ENCODE data around the gene SORBS2.

The SORBS2 gene

DNA sequence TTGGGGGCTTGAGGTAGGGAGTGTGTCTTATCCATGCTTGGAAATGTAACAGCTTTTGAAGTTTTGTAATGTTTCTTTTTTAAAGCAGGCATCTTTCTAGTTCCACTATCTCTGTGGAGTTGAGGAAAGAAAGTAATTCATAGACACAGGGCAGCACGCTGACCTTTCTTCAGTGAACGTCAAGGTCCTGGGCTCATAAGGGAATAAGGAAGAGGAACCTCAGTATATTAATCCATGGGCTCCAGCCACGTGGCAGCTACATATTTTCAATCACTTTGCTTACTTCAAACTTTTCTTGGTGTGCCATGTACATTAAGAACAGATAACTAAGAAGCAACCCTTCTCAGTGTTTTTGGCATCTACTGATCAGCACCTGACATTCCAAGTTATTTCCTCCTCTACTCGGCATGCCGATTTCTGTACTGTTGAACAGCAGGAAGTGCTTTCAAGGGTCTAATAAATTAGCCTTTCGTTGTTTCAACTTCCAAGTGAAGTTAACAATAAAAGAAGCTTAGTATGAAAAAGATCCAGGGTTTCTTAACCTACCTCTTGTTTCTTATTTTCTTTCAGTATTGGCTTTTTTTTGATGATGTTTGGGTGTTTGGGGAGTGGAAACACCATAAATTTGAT is 88.2 kb downstream of the SORBS2 start:
- no peak overlapping the region for H3K4me2 ChIP-seq (ENCODE audit: low read length)
- no peak overlapping the region for H2AK5ac ChIP-seq (ENCODE audit: low read length)
- no peaks in the 10 kb centered on the region for H3K79me1 ChIP-seq (ENCODE audit: low read length)
- no peak overlapping the region for H4K8ac ChIP-seq (ENCODE audit: low read depth, low read length)
- no peak overlapping the region for H2BK120ac ChIP-seq (ENCODE audit: low read depth, low read length)
- no peak overlapping the region for H3K18ac ChIP-seq (ENCODE audit: low read length)
- H3K23ac ChIP-seq (ENCODE audit: low read length), result no peak overlapping the region
- H3K4me3 ChIP-seq (ENCODE audit: low read length), result no peak overlapping the region
- no peak overlapping the region for H3K4ac ChIP-seq (ENCODE audit: low read depth, low read length)
- H3K36me3 ChIP-seq (ENCODE audit: control insufficient read depth, insufficient read depth, low read length), result no peaks in the 10 kb centered on the region
- no peak overlapping the region for H2BK5ac ChIP-seq (ENCODE audit: low read length)
- no peaks in the 10 kb centered on the region for H3K27me3 ChIP-seq (ENCODE audit: insufficient read depth, low read length, poor library complexity)
- H2BK15ac ChIP-seq (replicated peaks; ENCODE audit: low read depth), result no peak overlapping the region
- DNase-seq, result no peak
- H3K4me1 ChIP-seq (ENCODE audit: control insufficient read depth, low read depth, low read length), result no peaks in the 10 kb centered on the region
- no peak overlapping the region for H4K5ac ChIP-seq (ENCODE audit: low read length)
- H3K56ac ChIP-seq (ENCODE audit: low read length), result no peak overlapping the region
- no peak overlapping the region for H3K27ac ChIP-seq (ENCODE audit: low read depth, low read length)
- no peaks in the 10 kb centered on the region for H3K79me2 ChIP-seq (ENCODE audit: control insufficient read depth, insufficient read depth, low read length)
- H3K9ac ChIP-seq (ENCODE audit: low read length), result no peak overlapping the region
- no CpG with 5 or more reads among the region's 6 CpGs for WGBS (ENCODE audit: extremely low coverage, insufficient coverage, low lambda C conversion rate)

DNA sequence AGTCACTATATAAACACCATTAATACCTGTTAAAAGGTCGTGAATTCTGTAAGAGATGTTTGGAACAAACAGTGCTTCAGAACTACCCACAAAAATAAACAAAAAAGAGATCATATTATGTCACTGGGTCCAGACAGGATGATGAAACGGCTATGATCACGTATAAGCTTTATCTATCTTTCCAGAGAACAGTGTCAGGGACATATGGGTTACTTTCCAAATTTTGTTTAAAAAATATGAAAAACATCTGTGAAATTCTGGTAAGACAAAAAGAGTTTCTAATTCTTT is 90.0 kb downstream of the SORBS2 start:
- Histone ChIP-seq H3K18ac (ENCODE audit: low read length) (no peak overlapping the region), H2BK15ac (replicated peaks; ENCODE audit: low read depth) (no peak overlapping the region), H3K4ac (ENCODE audit: low read depth, low read length) (no peak overlapping the region), H3K4me3 (ENCODE audit: low read length) (no peak overlapping the region), H3K79me1 (ENCODE audit: low read length) (no peaks in the 10 kb centered on the region), H3K79me2 (ENCODE audit: control insufficient read depth, insufficient read depth, low read length) (no peaks in the 10 kb centered on the region), H3K9ac (ENCODE audit: low read length) (no peak overlapping the region), H3K36me3 (ENCODE audit: control insufficient read depth, insufficient read depth, low read length) (no peaks in the 10 kb centered on the region), H4K8ac (ENCODE audit: low read depth, low read length) (no peak overlapping the region), H3K4me2 (ENCODE audit: low read length) (no peak overlapping the region), H3K4me1 (ENCODE audit: control insufficient read depth, low read depth, low read length) (no peaks in the 10 kb centered on the region), H3K27ac (ENCODE audit: low read depth, low read length) (no peak overlapping the region), H3K27me3 (ENCODE audit: insufficient read depth, low read length, poor library complexity) (no peaks in the 10 kb centered on the region), H3K23ac (ENCODE audit: low read length) (no peak overlapping the region), H2AK5ac (ENCODE audit: low read length) (no peak overlapping the region), H3K56ac (ENCODE audit: low read length) (no peak overlapping the region), H2BK5ac (ENCODE audit: low read length) (no peak overlapping the region), H4K5ac (ENCODE audit: low read length) (no peak overlapping the region), H2BK120ac (ENCODE audit: low read depth, low read length) (no peak overlapping the region)
- no CpG with 5 or more reads among the region's 3 CpGs for WGBS (ENCODE audit: extremely low coverage, insufficient coverage, low lambda C conversion rate)
- DNase-seq, result no peak

DNA sequence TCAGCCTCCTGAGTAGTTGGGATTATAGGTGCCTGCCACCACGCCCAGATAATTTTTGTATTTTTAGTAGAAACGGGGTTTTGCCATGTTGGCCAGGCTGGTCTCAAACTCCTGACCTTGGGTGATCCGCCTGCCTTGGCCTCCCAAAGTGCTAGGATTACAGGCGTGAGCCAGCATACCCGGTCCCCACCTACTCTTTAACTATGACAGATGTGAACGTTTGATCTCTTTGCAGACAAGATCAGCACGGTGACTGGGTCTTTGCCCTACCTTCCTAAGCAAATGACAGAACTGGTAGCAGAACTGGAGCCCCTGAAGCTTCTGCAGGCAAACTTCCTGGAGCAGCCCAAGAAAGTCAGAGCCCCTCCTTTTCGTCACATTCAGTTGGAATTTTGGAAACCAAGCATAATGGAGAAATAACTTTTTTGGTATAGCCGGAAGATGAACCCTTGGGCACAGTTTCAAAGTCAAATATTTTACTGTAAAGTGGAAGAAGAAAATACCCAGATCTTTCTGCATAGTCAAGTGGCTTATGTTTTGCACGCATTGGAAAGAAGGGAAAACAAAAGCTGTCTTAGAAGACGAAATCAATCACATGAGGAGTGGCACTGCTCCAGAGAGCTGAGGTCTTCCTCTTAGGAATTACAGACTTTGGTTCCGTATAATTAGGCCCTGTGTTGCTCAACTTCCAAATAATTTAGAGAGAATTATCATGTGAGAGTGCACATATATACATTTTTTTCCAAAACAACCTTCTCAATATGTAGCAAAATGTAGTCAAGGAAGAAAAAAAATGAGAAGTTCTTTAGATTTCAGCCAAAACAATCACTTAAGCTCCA is 90.6 kb downstream of the SORBS2 start:
- no peak overlapping the region for H2AK5ac ChIP-seq (ENCODE audit: low read length)
- H3K27ac ChIP-seq (ENCODE audit: low read depth, low read length), result no peak overlapping the region
- H3K23ac ChIP-seq (ENCODE audit: low read length), result no peak overlapping the region
- DNase-seq, result no peak
- H3K4me2 ChIP-seq (ENCODE audit: low read length), result no peak overlapping the region
- H3K79me1 ChIP-seq (ENCODE audit: low read length), result no peaks in the 10 kb centered on the region
- no peak overlapping the region for H3K9ac ChIP-seq (ENCODE audit: low read length)
- no peak overlapping the region for H3K4me3 ChIP-seq (ENCODE audit: low read length)
- no peak overlapping the region for H3K56ac ChIP-seq (ENCODE audit: low read length)
- no peak overlapping the region for H3K4ac ChIP-seq (ENCODE audit: low read depth, low read length)
- no peak overlapping the region for H2BK120ac ChIP-seq (ENCODE audit: low read depth, low read length)
- no peak overlapping the region for H2BK15ac ChIP-seq (replicated peaks; ENCODE audit: low read depth)
- no peaks in the 10 kb centered on the region for H3K36me3 ChIP-seq (ENCODE audit: control insufficient read depth, insufficient read depth, low read length)
- H3K18ac ChIP-seq (ENCODE audit: low read length), result no peak overlapping the region
- no peak overlapping the region for H4K8ac ChIP-seq (ENCODE audit: low read depth, low read length)
- H4K5ac ChIP-seq (ENCODE audit: low read length), result no peak overlapping the region
- no peak overlapping the region for H2BK5ac ChIP-seq (ENCODE audit: low read length)
- WGBS (ENCODE audit: extremely low coverage, insufficient coverage, low lambda C conversion rate), result no CpG with 5 or more reads among the region's 12 CpGs
- no peaks in the 10 kb centered on the region for H3K27me3 ChIP-seq (ENCODE audit: insufficient read depth, low read length, poor library complexity)
- no peaks in the 10 kb centered on the region for H3K79me2 ChIP-seq (ENCODE audit: control insufficient read depth, insufficient read depth, low read length)
- H3K4me1 ChIP-seq (ENCODE audit: control insufficient read depth, low read depth, low read length), result no peaks in the 10 kb centered on the region

DNA sequence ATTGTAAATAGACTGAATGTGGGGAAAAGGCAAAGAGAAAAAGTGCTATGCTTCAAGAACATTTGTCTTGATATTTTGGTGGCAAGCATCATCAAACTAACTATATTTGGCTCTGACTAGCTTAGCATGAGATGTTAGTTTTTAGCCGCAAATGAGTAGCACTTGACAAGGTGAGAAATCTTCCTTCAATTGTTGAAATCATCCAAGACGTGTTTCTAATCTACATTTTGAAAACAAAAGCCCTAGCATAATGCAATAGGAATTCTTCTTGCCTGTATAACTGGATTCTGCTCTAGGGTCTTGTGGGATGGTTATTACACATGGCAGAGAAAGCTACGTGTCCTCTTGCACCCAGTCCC is 92.5 kb downstream of the SORBS2 start:
- Histone ChIP-seq H3K27ac (ENCODE audit: low read depth, low read length) (no peak overlapping the region), H3K4ac (ENCODE audit: low read depth, low read length) (no peak overlapping the region), H3K56ac (ENCODE audit: low read length) (no peak overlapping the region), H3K9ac (ENCODE audit: low read length) (no peak overlapping the region), H3K18ac (ENCODE audit: low read length) (no peak overlapping the region), H3K23ac (ENCODE audit: low read length) (no peak overlapping the region), H3K79me2 (ENCODE audit: control insufficient read depth, insufficient read depth, low read length) (no peaks in the 10 kb centered on the region), H4K5ac (ENCODE audit: low read length) (no peak overlapping the region), H2BK5ac (ENCODE audit: low read length) (no peak overlapping the region), H2AK5ac (ENCODE audit: low read length) (no peak overlapping the region), H2BK120ac (ENCODE audit: low read depth, low read length) (no peak overlapping the region), H3K4me2 (ENCODE audit: low read length) (no peak overlapping the region), H3K79me1 (ENCODE audit: low read length) (no peaks in the 10 kb centered on the region), H3K27me3 (ENCODE audit: insufficient read depth, low read length, poor library complexity) (no peaks in the 10 kb centered on the region), H3K36me3 (ENCODE audit: control insufficient read depth, insufficient read depth, low read length) (no peaks in the 10 kb centered on the region), H4K8ac (ENCODE audit: low read depth, low read length) (no peak overlapping the region), H2BK15ac (replicated peaks; ENCODE audit: low read depth) (no peak overlapping the region), H3K4me3 (ENCODE audit: low read length) (no peak overlapping the region), H3K4me1 (ENCODE audit: control insufficient read depth, low read depth, low read length) (no peaks in the 10 kb centered on the region)
- WGBS (ENCODE audit: extremely low coverage, insufficient coverage, low lambda C conversion rate), result no CpG with 5 or more reads among the region's 3 CpGs
- DNase-seq, result no peak

DNA sequence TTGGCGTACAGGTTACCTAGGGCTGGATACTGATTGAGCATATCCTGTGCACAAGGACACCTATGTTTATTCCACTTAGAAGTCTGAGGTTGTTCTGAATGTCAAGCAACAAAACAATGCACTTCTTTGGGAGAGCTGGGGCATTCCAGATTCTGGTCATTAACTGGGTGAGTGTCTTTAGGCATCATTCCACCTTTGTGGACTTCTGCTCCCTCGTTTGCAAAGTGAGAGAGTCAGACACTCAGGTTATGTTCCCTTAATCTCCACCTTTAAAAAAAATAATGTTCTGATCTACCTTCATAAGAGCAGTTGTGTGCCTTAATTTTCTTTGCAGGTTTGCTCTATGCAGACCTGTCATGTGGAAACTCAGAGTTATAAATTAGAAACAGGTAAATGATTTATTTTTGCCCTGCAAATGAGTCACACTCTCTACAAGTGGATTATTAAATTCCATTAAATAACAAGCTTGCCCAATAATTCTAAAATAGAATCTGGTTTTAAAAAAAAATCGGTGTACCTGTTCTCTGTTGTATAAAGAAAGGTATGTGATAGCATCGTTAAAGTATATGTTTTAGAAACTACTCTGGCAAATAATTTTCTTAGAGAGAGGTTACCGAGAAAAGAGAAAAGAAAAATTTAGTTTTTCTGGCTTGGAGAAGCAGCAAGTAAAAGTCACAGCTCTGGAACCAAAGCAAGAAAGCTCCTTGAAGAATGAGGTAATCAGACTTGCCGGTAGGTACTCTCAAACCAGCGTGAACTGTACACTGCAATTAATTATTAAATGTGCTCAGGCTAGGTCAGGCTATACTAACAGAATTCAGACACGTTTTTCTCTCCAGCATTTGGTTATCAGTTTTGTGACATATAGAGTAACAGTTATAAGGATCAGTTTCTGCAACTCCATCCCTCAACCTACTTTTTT is 93.2 kb downstream of the SORBS2 start:
- H3K27me3 ChIP-seq (ENCODE audit: insufficient read depth, low read length, poor library complexity), result no peaks in the 10 kb centered on the region
- DNase-seq, result no peak

More for the DNA sequence above, 93.2 kb downstream of the SORBS2 start:
- Histone ChIP-seq H3K79me2 (ENCODE audit: control insufficient read depth, insufficient read depth, low read length) (no peaks in the 10 kb centered on the region), H3K4me3 (ENCODE audit: low read length) (no peak overlapping the region), H3K9ac (ENCODE audit: low read length) (no peak overlapping the region), H3K4ac (ENCODE audit: low read depth, low read length) (no peak overlapping the region), H4K5ac (ENCODE audit: low read length) (no peak overlapping the region), H2BK120ac (ENCODE audit: low read depth, low read length) (no peak overlapping the region), H4K8ac (ENCODE audit: low read depth, low read length) (no peak overlapping the region), H2BK5ac (ENCODE audit: low read length) (no peak overlapping the region), H3K4me1 (ENCODE audit: control insufficient read depth, low read depth, low read length) (no peaks in the 10 kb centered on the region), H2BK15ac (replicated peaks; ENCODE audit: low read depth) (no peak overlapping the region), H3K23ac (ENCODE audit: low read length) (no peak overlapping the region), H3K18ac (ENCODE audit: low read length) (no peak overlapping the region), H2AK5ac (ENCODE audit: low read length) (no peak overlapping the region), H3K56ac (ENCODE audit: low read length) (no peak overlapping the region), H3K79me1 (ENCODE audit: low read length) (no peaks in the 10 kb centered on the region), H3K4me2 (ENCODE audit: low read length) (no peak overlapping the region), H3K27ac (ENCODE audit: low read depth, low read length) (no peak overlapping the region), H3K36me3 (ENCODE audit: control insufficient read depth, insufficient read depth, low read length) (no peaks in the 10 kb centered on the region)
- no CpG with 5 or more reads among the region's 8 CpGs for WGBS (ENCODE audit: extremely low coverage, insufficient coverage, low lambda C conversion rate)
